B cell (primary cell): Measurements from ENCODE around the gene ANKHD1. TPM values are rescaled to one million over a fixed set of nuclear protein-coding genes. Genes with fewer than 3 reads are reported as not detected.

Source experiments
- ATAC-seq: fragments of 200-7000 bp; cut with Tn5 transposase; one replicate; pipeline ENCODE4 v1.10.0; 2021; ENCODE audit warnings: low read depth, mild to moderate bottlenecking, moderate number of reproducible peaks, moderate library complexity
- CTCF ChIA-PET: fragments of 350-600 bp; sonication (Branson Sonifier 250); formaldehyde crosslinking; loops from one replicate; lab custom pipeline; 2021; ENCODE audit warnings: antibody characterized with exemption, inconsistent platforms; lab: Charles Lee
- POLR2A ChIA-PET: fragments of 350-600 bp; sonication (Branson Sonifier 250); formaldehyde crosslinking; loops from one replicate; lab custom pipeline; 2021; ENCODE audit warnings: antibody characterized with exemption; lab: Charles Lee
- DNase-seq: peaks from one replicate; pipeline ENCODE4 v3.0.0; 2013
- H2AFZ ChIP-seq: 2 replicates; pipeline ENCODE4 v1.6.1; 2012; ENCODE audit warnings: mild to moderate bottlenecking, low read depth, low read length; ENCODE audit not compliant: insufficient read depth, poor library complexity, severe bottlenecking
- H3K27ac ChIP-seq, 2 donors: 1 replicate in 1 of 2; 2 replicates in 1 of 2; pipeline ENCODE4 v1.5.1; 2012 to 2013; ENCODE audit warnings: low read length in 2 of 2, mild to moderate bottlenecking in 2 of 2, moderate library complexity in 1 of 2
- H3K27me3 ChIP-seq, 4 experiments: fragments of 200-600 bp in 1 of 4; sonication (generic) in 1 of 4; replicated peaks in 1 of 4; 1 replicate in 2 of 4; 2 replicates in 2 of 4; pipeline versions ENCODE4 v1.6.1 to v1.7.0; 2013 to 2016; ENCODE audit warnings: low read length in 3 of 4, mild to moderate bottlenecking in 2 of 4, mixed read lengths in 1 of 4, moderate library complexity in 1 of 4; ENCODE audit not compliant: insufficient read depth in 4 of 4, control insufficient read depth in 3 of 4; ENCODE audit errors: control extremely low read depth in 1 of 4
- H3K36me3 ChIP-seq, 2 experiments: replicated peaks in 1 of 2; 1 replicate in 1 of 2; 2 replicates in 1 of 2; pipeline versions ENCODE4 v1.6.1 to v1.7.1; 2013; ENCODE audit warnings: low read length in 1 of 2; ENCODE audit not compliant: insufficient read depth in 2 of 2, control insufficient read depth in 1 of 2; ENCODE audit errors: control extremely low read depth in 1 of 2, extremely low read depth in 1 of 2
- H3K4me1 ChIP-seq, 2 donors: fragments of 200-600 bp in 1 of 2; sonication (generic) in 1 of 2; 1 replicate in 1 of 2; 2 replicates in 1 of 2; pipeline versions ENCODE4 v1.5.1 to v1.6.1; 2013 to 2017; ENCODE audit warnings: low read length in 2 of 2; ENCODE audit not compliant: control insufficient read depth in 2 of 2, insufficient read depth in 2 of 2
- H3K4me2 ChIP-seq: replicated peaks from 2 replicates; pipeline ENCODE3; 2012; ENCODE audit warnings: mild to moderate bottlenecking, low read depth, low read length; ENCODE audit not compliant: poor library complexity, severe bottlenecking
- H3K4me3 ChIP-seq, 5 experiments: fragments of 200-600 bp in 1 of 5; sonication (generic) in 1 of 5; 1 replicate in 3 of 5; 2 replicates in 2 of 5; pipeline versions ENCODE4 v1.5.1 to v1.7.0; 2011 to 2016; ENCODE audit warnings: low read length in 4 of 5, mild to moderate bottlenecking in 4 of 5, low read depth in 2 of 5, control low read depth in 1 of 5, moderate library complexity in 1 of 5; ENCODE audit not compliant: insufficient read depth in 1 of 5; ENCODE audit errors: control extremely low read depth in 1 of 5, extremely low read depth in 1 of 5
- H3K79me2 ChIP-seq: fragments of 200-600 bp; sonication (generic); one replicate; pipeline ENCODE4 v1.6.0; 2016; ENCODE audit warnings: low read length; ENCODE audit not compliant: control insufficient read depth, insufficient read depth
- H3K9ac ChIP-seq: fragments of 200-600 bp; sonication (generic); 2 replicates; pipeline ENCODE4 v1.6.1; 2017; ENCODE audit warnings: mild to moderate bottlenecking, low read length, moderate library complexity
- H3K9me3 ChIP-seq, 3 donors: one replicate each; pipeline versions ENCODE4 v1.6.1 to v1.7.1; 2013; ENCODE audit warnings: low read length in 2 of 3; ENCODE audit not compliant: control insufficient read depth in 2 of 3, insufficient read depth in 1 of 3; ENCODE audit errors: control extremely low read depth in 1 of 3
- H4K20me1 ChIP-seq: 2 replicates; pipeline ENCODE4 v1.6.0; 2012; ENCODE audit warnings: mild to moderate bottlenecking, low read length; ENCODE audit not compliant: insufficient read depth, control insufficient read depth, poor library complexity, severe bottlenecking
- H3K27ac Mint-ChIP-seq: one replicate; pipeline ENCODE4 v1.8.0; 2021; ENCODE audit warnings: mixed read lengths
- H3K27me3 Mint-ChIP-seq: one replicate; pipeline ENCODE4 v1.8.0; 2021; ENCODE audit warnings: mixed read lengths
- H3K4me1 Mint-ChIP-seq: one replicate; pipeline ENCODE4 v1.8.0; 2021; ENCODE audit warnings: mixed read lengths
- H3K4me3 Mint-ChIP-seq: one replicate; pipeline ENCODE4 v1.8.0; 2021; ENCODE audit warnings: mixed read lengths
- H3K9me3 Mint-ChIP-seq: one replicate; pipeline ENCODE4 v1.8.0; 2022; ENCODE audit warnings: mixed read lengths; ENCODE audit not compliant: insufficient read depth
- EZH2 ChIP-seq: IDR thresholded peaks from 2 replicates; pipeline ENCODE4 v1.6.1; 2012; ENCODE audit warnings: borderline replicate concordance, low read depth, mild to moderate bottlenecking, moderate library complexity, low read length; ENCODE audit not compliant: insufficient read depth, poor library complexity, severe bottlenecking
- WGBS: methylation state at CpG from one replicate; pipeline ENCODE4 v1.1.5; 2013; ENCODE audit warnings: missing lambda C conversion rate; ENCODE audit not compliant: insufficient coverage; 5-methylcytosine and 5-hydroxymethylcytosine counted together
- intact Hi-C: fragments of 100-400 bp; cut with micrococcal nuclease; formaldehyde crosslinking; loops from one replicate; pipeline ENCODE4 v1.10.0; 2022
- polyA plus RNA-seq: library from polyadenylated mRNA; depleted of rRNA; stranded (reverse); fragments of >200 nt; gene quantifications from 2 replicates; pipeline ENCODE4 v1.2.3, GENCODE V29; 2012
- total RNA-seq, 2 donors: library from RNA; stranded (reverse); fragments of 120-200 nt in 1 of 2; gene quantifications; 1 replicate in 1 of 2; 2 replicates in 1 of 2; pipeline versions ENCODE4 v1.2.3 to v1.2.4, GENCODE V29; 2013 to 2022
- TF ChIP-seq, protein P1 (sequence below): fragments of 200-600 bp; IDR thresholded peaks from one replicate; pipeline ENCODE4 v1.8.0; 2022; ENCODE audit warnings: antibody characterized with exemption, mild to moderate bottlenecking

Gene ANKHD1
- total and polyA plus RNA-seq, 2 donors (not counting 1 experiment from before 2014, with no cell fraction given): 96.3 to 246 TPM

DNA sequence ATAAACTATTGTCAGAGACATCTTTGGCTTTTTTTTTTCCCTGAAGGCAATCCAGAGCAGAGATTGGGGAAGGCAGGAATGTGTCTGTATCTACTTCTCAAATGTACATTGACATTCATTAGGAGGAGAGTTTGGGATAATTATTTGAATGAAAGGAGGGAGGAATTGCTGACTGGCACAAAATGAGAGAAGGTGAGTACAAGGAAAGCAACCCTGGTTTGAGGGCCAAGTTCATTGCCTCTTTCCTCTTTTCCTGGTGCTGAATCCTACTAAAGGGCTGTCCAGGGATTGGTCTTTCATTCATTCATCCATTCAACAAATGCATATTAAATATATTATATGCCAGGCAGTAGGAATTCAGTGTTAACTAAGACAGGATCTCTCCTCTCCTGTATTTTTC lies 18.8 kb upstream of the ANKHD1 start:
- TF ChIP-seq, protein P1, sequence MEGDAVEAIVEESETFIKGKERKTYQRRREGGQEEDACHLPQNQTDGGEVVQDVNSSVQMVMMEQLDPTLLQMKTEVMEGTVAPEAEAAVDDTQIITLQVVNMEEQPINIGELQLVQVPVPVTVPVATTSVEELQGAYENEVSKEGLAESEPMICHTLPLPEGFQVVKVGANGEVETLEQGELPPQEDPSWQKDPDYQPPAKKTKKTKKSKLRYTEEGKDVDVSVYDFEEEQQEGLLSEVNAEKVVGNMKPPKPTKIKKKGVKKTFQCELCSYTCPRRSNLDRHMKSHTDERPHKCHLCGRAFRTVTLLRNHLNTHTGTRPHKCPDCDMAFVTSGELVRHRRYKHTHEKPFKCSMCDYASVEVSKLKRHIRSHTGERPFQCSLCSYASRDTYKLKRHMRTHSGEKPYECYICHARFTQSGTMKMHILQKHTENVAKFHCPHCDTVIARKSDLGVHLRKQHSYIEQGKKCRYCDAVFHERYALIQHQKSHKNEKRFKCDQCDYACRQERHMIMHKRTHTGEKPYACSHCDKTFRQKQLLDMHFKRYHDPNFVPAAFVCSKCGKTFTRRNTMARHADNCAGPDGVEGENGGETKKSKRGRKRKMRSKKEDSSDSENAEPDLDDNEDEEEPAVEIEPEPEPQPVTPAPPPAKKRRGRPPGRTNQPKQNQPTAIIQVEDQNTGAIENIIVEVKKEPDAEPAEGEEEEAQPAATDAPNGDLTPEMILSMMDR: no peak
- no peak for TF ChIP-seq EZH2
- no peaks in the 10 kb centered on the region for H3K4me1 Mint-ChIP-seq
- H3K36me3 ChIP-seq: no peaks in the 10 kb centered on the region
- H3K4me3 ChIP-seq: no peak overlapping the region
- intact Hi-C loops: no loop called here
- H3K27ac Mint-ChIP-seq: no peak overlapping the region
- H3K4me1 ChIP-seq: no peaks in the 10 kb centered on the region
- DNase-seq (no peak), ATAC-seq (no peak)
- H3K27me3 Mint-ChIP-seq: no peaks in the 10 kb centered on the region
- H4K20me1 ChIP-seq: no peaks in the 10 kb centered on the region
- no peaks in the 10 kb centered on the region for H3K79me2 ChIP-seq
- no peak overlapping the region for H3K27ac ChIP-seq
- H3K4me2 ChIP-seq: no peak overlapping the region
- H3K9ac ChIP-seq: no peak overlapping the region
- no peaks in the 10 kb centered on the region for H3K9me3 Mint-ChIP-seq
- no peaks in the 10 kb centered on the region for H3K27me3 ChIP-seq
- no peak overlapping the region for H3K4me3 Mint-ChIP-seq
- H3K9me3 ChIP-seq: peaks cover 0 to 12% (median 0%) of the 10 kb centered on the region in 3 donors
- POLR2A ChIA-PET: no interaction called here
- H2AFZ ChIP-seq: no peak overlapping the region
- CTCF ChIA-PET: interaction anchor here (0.8 to 2.8 kb wide), 2 partner anchors 11 to 20 kb away, joined by 3 to 9 read pairs; no protein-coding TSS in a partner anchor

DNA sequence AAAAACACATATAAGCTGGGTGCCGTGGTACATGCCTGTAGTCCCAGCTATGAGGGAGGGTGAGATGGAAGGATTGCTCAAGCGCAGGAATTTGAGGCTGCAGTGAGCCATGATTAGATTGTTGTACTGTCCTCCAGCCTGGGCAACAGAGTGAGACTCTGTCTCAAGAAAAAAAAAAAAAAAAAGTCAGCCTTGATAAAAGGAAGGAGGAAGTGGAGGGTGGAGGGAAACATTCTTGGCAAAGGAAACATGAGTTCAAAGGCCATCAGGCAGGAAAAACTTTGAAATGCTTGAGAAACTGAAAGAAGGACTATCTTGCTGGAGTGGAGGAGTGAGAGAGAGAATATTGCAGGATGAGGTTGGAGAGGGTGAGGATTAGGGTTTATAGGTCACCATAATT lies 18.3 kb upstream of the ANKHD1 start:
- no peak overlapping the region for H3K4me2 ChIP-seq
- H3K27me3 Mint-ChIP-seq: no peaks in the 10 kb centered on the region
- no peaks in the 10 kb centered on the region for H3K4me1 ChIP-seq
- no peak overlapping the region for H3K9ac ChIP-seq
- ChIA-PET CTCF (interaction anchor here (0.7 to 0.8 kb wide), 2 partner anchors 20 to 1141 kb away, joined by 3 read pairs; no protein-coding TSS in a partner anchor), POLR2A (no interaction called here)
- no peaks in the 10 kb centered on the region for H3K9me3 Mint-ChIP-seq
- intact Hi-C loops: no loop called here
- H3K27ac Mint-ChIP-seq: no peak overlapping the region
- no peaks in the 10 kb centered on the region for H3K79me2 ChIP-seq
- no peaks in the 10 kb centered on the region for H3K36me3 ChIP-seq
- no peaks in the 10 kb centered on the region for H3K27me3 ChIP-seq
- no peak overlapping the region for H3K27ac ChIP-seq
- no peak overlapping the region for H3K4me3 Mint-ChIP-seq
- ATAC-seq (no peak), DNase-seq (no peak)
- 100% methylated on average over 2 of the region's 2 CpGs for WGBS
- H3K4me1 Mint-ChIP-seq: no peaks in the 10 kb centered on the region
- TF ChIP-seq, protein P1: no peak
- no peak for TF ChIP-seq EZH2
- no peak overlapping the region for H3K4me3 ChIP-seq
- peaks cover 0 to 12% (median 0%) of the 10 kb centered on the region in 3 donors for H3K9me3 ChIP-seq
- H2AFZ ChIP-seq: no peak overlapping the region
- no peaks in the 10 kb centered on the region for H4K20me1 ChIP-seq
